SK-N-SH (cell line): ENCODE measurements around the gene CRIP3. TPM values are rescaled to one million over a fixed set of nuclear protein-coding genes. Genes with fewer than 3 reads are reported as not detected.

Source experiments
- CTCF ChIA-PET: fragments of 300-600, 350-600 bp; formaldehyde crosslinking; extraction: SDS; loops from one replicate; lab custom pipeline; 2021; lab: Yijun Ruan, JAX
- POLR2A ChIA-PET: fragments of 350-600 bp; sonication (Branson Sonifier 250); formaldehyde crosslinking; extraction: SDS; loops from one replicate; lab custom pipeline; 2020; ENCODE audit warnings: antibody characterized with exemption, inconsistent platforms; lab: Yijun Ruan, JAX
- DNase-seq: peaks from one replicate; pipeline ENCODE4 v3.0.0; 2012
- H2AFZ ChIP-seq: fragments of 200-600 bp; sonication (generic); 2 replicates; pipeline ENCODE4 v1.8.1; 2016; ENCODE audit warnings: antibody characterized with exemption, mild to moderate bottlenecking, low read depth
- H3F3A ChIP-seq: fragments of 200-600 bp; sonication (generic); replicated peaks from 2 replicates; pipeline ENCODE3; 2016; ENCODE audit warnings: antibody characterized with exemption, mild to moderate bottlenecking; ENCODE audit not compliant: insufficient read depth
- H3K27ac ChIP-seq, 2 experiments: fragments of 200-500 bp in 1 of 2; fragments of 200-600 bp in 1 of 2; sonication (Bioruptor generic) in 1 of 2; sonication (generic), shearing (Covaris generic) in 1 of 2; 2 replicates each; pipeline versions ENCODE4 v1.5.1 to v1.6.1; 2014 to 2016; ENCODE audit warnings: low read depth in 2 of 2, inconsistent platforms in 1 of 2, low read length in 1 of 2, mild to moderate bottlenecking in 1 of 2, mixed read lengths in 1 of 2
- H3K27me3 ChIP-seq: fragments of 200-600 bp; sonication (generic), shearing (Covaris generic); 2 replicates; pipeline ENCODE4 v1.6.1; 2016; ENCODE audit warnings: mixed run types; ENCODE audit not compliant: insufficient read depth
- H3K36me3 ChIP-seq, 2 experiments: fragments of 200-500 bp in 1 of 2; fragments of 200-600 bp in 1 of 2; sonication (Bioruptor generic) in 1 of 2; sonication (generic) in 1 of 2; replicated peaks in 1 of 2; 2 replicates each; pipeline versions ENCODE3 to v1.5.1; 2014 to 2016; ENCODE audit warnings: low read length in 1 of 2, mild to moderate bottlenecking in 1 of 2; ENCODE audit not compliant: insufficient read depth in 2 of 2, control insufficient read depth in 1 of 2
- H3K4me1 ChIP-seq, 2 experiments: fragments of 200-500 bp in 1 of 2; fragments of 200-600 bp in 1 of 2; sonication (Bioruptor generic) in 1 of 2; sonication (generic), shearing (Covaris generic) in 1 of 2; 2 replicates each; pipeline versions ENCODE4 v1.5.1 to v1.6.1; 2014 to 2016; ENCODE audit warnings: low read depth in 1 of 2, low read length in 1 of 2, mixed run types in 1 of 2; ENCODE audit not compliant: insufficient read depth in 2 of 2, control insufficient read depth in 1 of 2
- H3K4me2 ChIP-seq: fragments of 200-600 bp; sonication (generic), shearing (Covaris generic); 2 replicates; pipeline ENCODE4 v1.6.1; 2017; ENCODE audit warnings: mixed run types
- H3K4me3 ChIP-seq, 2 experiments: fragments of 200-500 bp in 1 of 2; fragments of 200-600 bp in 1 of 2; sonication (Bioruptor generic) in 1 of 2; sonication (generic), shearing (Covaris generic) in 1 of 2; 2 replicates each; pipeline versions ENCODE4 v1.5.1 to v1.8.1; 2014 to 2016; ENCODE audit warnings: low read depth in 2 of 2, inconsistent platforms in 1 of 2, low read length in 1 of 2, mild to moderate bottlenecking in 1 of 2, mixed read lengths in 1 of 2, moderate library complexity in 1 of 2
- H3K79me2 ChIP-seq: fragments of 200-600 bp; sonication (generic); 2 replicates; pipeline ENCODE4 v1.8.1; 2017; ENCODE audit warnings: mild to moderate bottlenecking; ENCODE audit not compliant: insufficient read depth
- H3K9ac ChIP-seq: fragments of 200-600 bp; sonication (generic); 2 replicates; pipeline ENCODE4 v1.6.1; 2017; ENCODE audit warnings: mixed run types
- H3K9me2 ChIP-seq: fragments of 200-600 bp; sonication (generic); 2 replicates; pipeline ENCODE4 v1.6.1; 2017; ENCODE audit warnings: mixed run types
- H3K9me3 ChIP-seq: fragments of 200-600 bp; sonication (generic); 2 replicates; pipeline ENCODE4 v1.6.1; 2017; ENCODE audit warnings: mixed run types, mild to moderate bottlenecking, moderate library complexity
- H4K20me1 ChIP-seq: fragments of 200-600 bp; sonication (generic); 2 replicates; pipeline ENCODE4 v1.6.1; 2017; ENCODE audit warnings: mild to moderate bottlenecking, mixed run types; ENCODE audit not compliant: insufficient read depth
- CHD2 ChIP-seq: fragments of 150-350 bp; IDR thresholded peaks from 2 replicates; pipeline ENCODE4 v1.6.1; 2018; ENCODE audit warnings: low read length; ENCODE audit not compliant: partially characterized antibody
- ELF1 ChIP-seq: IDR thresholded peaks from 2 replicates; pipeline ENCODE4 v1.4.0; 2012
- EP300 ChIP-seq, 2 experiments: IDR thresholded peaks; 2 replicates each; pipeline versions ENCODE4 v1.4.0 to v1.6.1; 2012; ENCODE audit warnings: borderline replicate concordance in 1 of 2, low read depth in 1 of 2, low read length in 1 of 2
- EZH2phosphoT487 ChIP-seq: fragments of 200-600 bp; sonication (generic); IDR thresholded peaks from 2 replicates; pipeline ENCODE4 v1.6.1; 2017; ENCODE audit warnings: low read depth, mixed run types, mild to moderate bottlenecking, antibody characterized with exemption, moderate library complexity, borderline replicate concordance
- FOXJ3 ChIP-seq: sonication (generic); formaldehyde crosslinking; IDR thresholded peaks from 2 replicates; pipeline ENCODE4 v1.5.1; 2020; ENCODE audit warnings: mild to moderate bottlenecking, missing genetic modification reagents
- FOXM1 ChIP-seq: IDR thresholded peaks from 2 replicates; pipeline ENCODE4 v1.4.0; 2012; ENCODE audit warnings: low read depth, mild to moderate bottlenecking
- JUND ChIP-seq: IDR thresholded peaks from 2 replicates; pipeline ENCODE4 v1.4.0; 2012
- MEF2A ChIP-seq: IDR thresholded peaks from 2 replicates; pipeline ENCODE4 v1.4.0; 2012; ENCODE audit warnings: low read depth, borderline replicate concordance
- MXI1 ChIP-seq: IDR thresholded peaks from 2 replicates; pipeline ENCODE4 v1.6.1; 2012; ENCODE audit warnings: mild to moderate bottlenecking, low read depth, low read length, improper control_type of control experiment
- NRF1 ChIP-seq: IDR thresholded peaks from 2 replicates; pipeline ENCODE4 v1.6.1; 2012; ENCODE audit warnings: low read depth, mild to moderate bottlenecking, low read length
- RAD21 ChIP-seq: IDR thresholded peaks from 2 replicates; pipeline ENCODE4 v1.6.1; 2012; ENCODE audit warnings: mild to moderate bottlenecking, low read length
- RCOR1 ChIP-seq: fragments of 150-350 bp; IDR thresholded peaks from 2 replicates; pipeline ENCODE4 v1.6.1; 2017; ENCODE audit warnings: antibody characterized with exemption, low read length
- REST ChIP-seq: IDR thresholded peaks from 2 replicates; pipeline ENCODE4 v1.6.1; 2012; ENCODE audit warnings: mild to moderate bottlenecking, low read depth, low read length, moderate library complexity
- RXRA ChIP-seq: IDR thresholded peaks from 2 replicates; pipeline ENCODE4 v1.4.0; 2012; ENCODE audit warnings: low read depth, mild to moderate bottlenecking, borderline replicate concordance
- SIN3A ChIP-seq: IDR thresholded peaks from 2 replicates; pipeline ENCODE4 v1.6.1; 2012; ENCODE audit warnings: low read depth, mild to moderate bottlenecking, low read length, moderate library complexity, borderline replicate concordance
- SMC3 ChIP-seq: IDR thresholded peaks from 2 replicates; pipeline ENCODE4 v1.6.1; 2012; ENCODE audit warnings: low read depth, low read length, improper control_type of control experiment
- TAF1 ChIP-seq: IDR thresholded peaks from 2 replicates; pipeline ENCODE4 v1.6.1; 2012; ENCODE audit warnings: low read depth, mild to moderate bottlenecking, low read length, moderate library complexity, borderline replicate concordance
- TCF12 ChIP-seq: IDR thresholded peaks from 2 replicates; pipeline ENCODE4 v1.4.0; 2012
- TEAD4 ChIP-seq: IDR thresholded peaks from 2 replicates; pipeline ENCODE4 v1.4.0; 2012; ENCODE audit warnings: mild to moderate bottlenecking, borderline replicate concordance; ENCODE audit not compliant: insufficient read depth
- WGBS: methylation state at CpG from one replicate; pipeline ENCODE4 v1.1.6; 2017; ENCODE audit warnings: low lambda C conversion rate; 5-methylcytosine and 5-hydroxymethylcytosine counted together
- polyA plus RNA-seq, 3 experiments: library from polyadenylated mRNA; depleted of rRNA; stranded (reverse); fragments of >200 nt; gene quantifications; 2 replicates each; pipeline ENCODE4 v1.2.3, GENCODE V29; 2012
- TF ChIP-seq, protein P1 (sequence below): IDR thresholded peaks from 2 replicates; pipeline ENCODE4 v1.4.0; 2012; ENCODE audit warnings: low read depth, borderline replicate concordance
- TF ChIP-seq, protein P2 (sequence below): IDR thresholded peaks from 2 replicates; pipeline ENCODE4; 2012

The CRIP3 gene
- polyA plus RNA-seq, 1 of the 3 experiments (the other 2 are of a cell fraction) = not detected

- WGBS = 90% methylated on average over 7 of the region's 7 CpGs
- H3K4me2 ChIP-seq = no peak overlapping the region
- no peaks in the 10 kb centered on the region for H3K9me3 ChIP-seq
- H3K4me1 ChIP-seq = peaks cover 0 to 17% of the 10 kb centered on the region in 2 experiments; a peak in 1 of 4 replicates
- POLR2A ChIA-PET = interaction anchor here (1.0 kb wide), 1 partner anchor 8 kb away, joined by 3 read pairs; no protein-coding TSS in a partner anchor
- no peak overlapping the region for H3K9ac ChIP-seq
- DNase-seq = no peak
- H3F3A ChIP-seq = no peaks in the 10 kb centered on the region
- CTCF ChIA-PET = interaction anchor here (1.6 to 2.4 kb wide), 2 partner anchors 31 to 38 kb away, joined by 7 to 8 read pairs; partner anchors contain the start of gene DNPH1
- H3K27ac ChIP-seq = no peak overlapping the region
- H3K36me3 ChIP-seq = no peaks in the 10 kb centered on the region
- H3K9me2 ChIP-seq = no peaks in the 10 kb centered on the region
- TF ChIP-seq MXI1 (no peak), RXRA (no peak), TAF1 (no peak), FOXJ3 (CRISPR knock-in tag) (no peak), MEF2A (no peak), SIN3A (no peak)
- H3K4me3 ChIP-seq = no peak overlapping the region
- no peaks in the 10 kb centered on the region for H3K27me3 ChIP-seq
- no peak overlapping the region for H2AFZ ChIP-seq
- H3K79me2 ChIP-seq = no peaks in the 10 kb centered on the region
- H4K20me1 ChIP-seq = no peaks in the 10 kb centered on the region
Measured at GRCh38 chr6:43267619-43268354, 40.8 kb downstream of the CRIP3 start.

DNA sequence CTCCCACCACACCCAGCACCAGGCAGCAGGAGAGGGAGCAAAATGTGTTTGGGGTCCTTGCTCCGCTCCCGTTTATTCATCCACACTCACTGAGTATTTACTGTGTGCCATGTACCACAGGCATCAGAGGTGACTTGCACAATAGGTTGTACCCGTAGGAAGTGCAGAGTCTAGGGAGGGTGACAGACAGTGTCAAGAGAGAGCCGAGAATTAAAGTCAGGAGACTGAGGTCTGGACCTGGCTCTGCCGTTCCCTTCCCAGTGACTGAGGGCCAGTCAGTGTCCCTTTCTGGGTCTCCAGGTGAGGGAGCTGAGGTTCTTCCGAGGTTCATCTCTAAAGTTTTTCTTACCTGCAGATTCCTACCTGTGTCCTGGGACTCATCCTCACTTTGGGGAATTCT, 43.1 kb downstream of the CRIP3 start:
- H3K9ac ChIP-seq = no peak overlapping the region
- ChIA-PET POLR2A (no interaction called here), CTCF (interaction anchor here (0.6 to 1.2 kb wide), 2 partner anchors 36 to 122 kb away, joined by 3 read pairs; partner anchors contain the start of gene DNPH1)
- no peak overlapping the region for H3K27ac ChIP-seq
- no peak overlapping the region for H2AFZ ChIP-seq
- no peak overlapping the region for H3K4me3 ChIP-seq
- no peak for DNase-seq
- no peaks in the 10 kb centered on the region for H3K79me2 ChIP-seq
- H3K4me2 ChIP-seq = no peak overlapping the region
- H3K9me2 ChIP-seq = no peaks in the 10 kb centered on the region
- H4K20me1 ChIP-seq = no peaks in the 10 kb centered on the region
- no peaks in the 10 kb centered on the region for H3F3A ChIP-seq
- H3K9me3 ChIP-seq = no peaks in the 10 kb centered on the region
- H3K4me1 ChIP-seq = peaks cover 0 to 13% of the 10 kb centered on the region in 2 experiments; a peak in 1 of 4 replicates
- 73% methylated on average over 5 of the region's 6 CpGs for WGBS
- H3K27me3 ChIP-seq = no peaks in the 10 kb centered on the region
- TF ChIP-seq REST (no peak), CHD2 (no peak), FOXM1 (no peak), JUND (no peak), SMC3 (no peak), RAD21 (no peak), RCOR1 (no peak), EZH2phosphoT487 (no peak), TEAD4 (no peak), TCF12 (no peak), ELF1 (no peak), NRF1 (no peak), RXRA (no peak), EP300 (IDR thresholded peaks at IDR 0.05; ENCODE audit: borderline replicate concordance in 1 of 2, low read depth in 1 of 2, low read length in 1 of 2) (no peak)
- TF ChIP-seq, protein P1, sequence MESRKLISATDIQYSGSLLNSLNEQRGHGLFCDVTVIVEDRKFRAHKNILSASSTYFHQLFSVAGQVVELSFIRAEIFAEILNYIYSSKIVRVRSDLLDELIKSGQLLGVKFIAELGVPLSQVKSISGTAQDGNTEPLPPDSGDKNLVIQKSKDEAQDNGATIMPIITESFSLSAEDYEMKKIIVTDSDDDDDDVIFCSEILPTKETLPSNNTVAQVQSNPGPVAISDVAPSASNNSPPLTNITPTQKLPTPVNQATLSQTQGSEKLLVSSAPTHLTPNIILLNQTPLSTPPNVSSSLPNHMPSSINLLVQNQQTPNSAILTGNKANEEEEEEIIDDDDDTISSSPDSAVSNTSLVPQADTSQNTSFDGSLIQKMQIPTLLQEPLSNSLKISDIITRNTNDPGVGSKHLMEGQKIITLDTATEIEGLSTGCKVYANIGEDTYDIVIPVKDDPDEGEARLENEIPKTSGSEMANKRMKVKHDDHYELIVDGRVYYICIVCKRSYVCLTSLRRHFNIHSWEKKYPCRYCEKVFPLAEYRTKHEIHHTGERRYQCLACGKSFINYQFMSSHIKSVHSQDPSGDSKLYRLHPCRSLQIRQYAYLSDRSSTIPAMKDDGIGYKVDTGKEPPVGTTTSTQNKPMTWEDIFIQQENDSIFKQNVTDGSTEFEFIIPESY = no peak
- TF ChIP-seq, protein P2, sequence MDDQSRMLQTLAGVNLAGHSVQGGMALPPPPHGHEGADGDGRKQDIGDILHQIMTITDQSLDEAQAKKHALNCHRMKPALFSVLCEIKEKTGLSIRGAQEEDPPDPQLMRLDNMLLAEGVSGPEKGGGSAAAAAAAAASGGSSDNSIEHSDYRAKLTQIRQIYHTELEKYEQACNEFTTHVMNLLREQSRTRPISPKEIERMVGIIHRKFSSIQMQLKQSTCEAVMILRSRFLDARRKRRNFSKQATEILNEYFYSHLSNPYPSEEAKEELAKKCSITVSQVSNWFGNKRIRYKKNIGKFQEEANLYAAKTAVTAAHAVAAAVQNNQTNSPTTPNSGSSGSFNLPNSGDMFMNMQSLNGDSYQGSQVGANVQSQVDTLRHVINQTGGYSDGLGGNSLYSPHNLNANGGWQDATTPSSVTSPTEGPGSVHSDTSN = no peak
- H3K36me3 ChIP-seq = no peaks in the 10 kb centered on the region
